HepG2 (cell line): ENCODE data around the gene CBX2. TPM values are rescaled to one million over a fixed set of nuclear protein-coding genes. Genes with fewer than 3 reads are reported as not detected.

Experiments
- CSRNP1 ChIP-seq: sonication (generic); formaldehyde crosslinking; IDR thresholded peaks from 2 replicates; pipeline ENCODE4 v1.8.1; 2023; ENCODE audit warnings: mild to moderate bottlenecking, missing genetic modification reagents
- HNF4G ChIP-seq, 2 experiments: sonication (generic) in 1 of 2; formaldehyde crosslinking in 1 of 2; IDR thresholded peaks; 2 replicates each; pipeline versions ENCODE4 v1.4.0 to v1.6.1; 2011 to 2020; ENCODE audit warnings: borderline replicate concordance in 2 of 2, low read depth in 2 of 2, mild to moderate bottlenecking in 2 of 2, low read length in 1 of 2, missing genetic modification reagents in 1 of 2, moderate library complexity in 1 of 2
- MAFF ChIP-seq: IDR thresholded peaks from 2 replicates; pipeline ENCODE4 v1.6.1; 2011; ENCODE audit warnings: low read depth, low read length, improper control_type of control experiment
- MEIS1 ChIP-seq: sonication (generic); formaldehyde crosslinking; IDR thresholded peaks from 2 replicates; pipeline ENCODE4 v1.9.0; 2021; ENCODE audit warnings: mild to moderate bottlenecking, missing genetic modification reagents, moderate library complexity, borderline replicate concordance
- NFATC3 ChIP-seq: sonication (generic); formaldehyde crosslinking; IDR thresholded peaks from 2 replicates; pipeline ENCODE4 v1.5.1; 2020; ENCODE audit warnings: mild to moderate bottlenecking, missing genetic modification reagents
- ONECUT2 ChIP-seq: sonication (generic); formaldehyde crosslinking; IDR thresholded peaks from 2 replicates; pipeline ENCODE4 v1.4.0; 2020; ENCODE audit warnings: missing genetic modification reagents
- TFDP1 ChIP-seq: IDR thresholded peaks from 2 replicates; pipeline ENCODE4 v1.6.1; 2016; ENCODE audit warnings: missing compliant biosample characterization, missing genetic modification reagents, borderline replicate concordance
- THAP7 ChIP-seq: sonication (generic); formaldehyde crosslinking; IDR thresholded peaks from 2 replicates; pipeline ENCODE4 v1.8.1; 2023; ENCODE audit warnings: mild to moderate bottlenecking, missing genetic modification reagents
- ZBTB40 ChIP-seq, 2 experiments: fragments of 450-650 bp in 1 of 2; sonication (generic) in 1 of 2; formaldehyde crosslinking in 1 of 2; IDR thresholded peaks; 2 replicates each; pipeline versions ENCODE4 v1.6.1 to v1.8.0; 2016 to 2022; ENCODE audit warnings: antibody characterized with exemption in 1 of 2, mild to moderate bottlenecking in 1 of 2, missing genetic modification reagents in 1 of 2
- ZNF567 ChIP-seq: sonication (generic); formaldehyde crosslinking; IDR thresholded peaks from 2 replicates; pipeline ENCODE4 v1.8.1; 2023; ENCODE audit warnings: mild to moderate bottlenecking, missing genetic modification reagents, borderline replicate concordance
- ZNF570 ChIP-seq: sonication (generic); formaldehyde crosslinking; IDR thresholded peaks from 2 replicates; pipeline ENCODE4 v1.4.0; 2020; ENCODE audit warnings: mild to moderate bottlenecking, missing genetic modification reagents, borderline replicate concordance
- ZNF704 ChIP-seq: sonication (generic); formaldehyde crosslinking; IDR thresholded peaks from 2 replicates; pipeline ENCODE4 v1.8.1; 2023; ENCODE audit warnings: mild to moderate bottlenecking, inconsistent platforms, moderate library complexity, missing genetic modification reagents, borderline replicate concordance
- polyA plus RNA-seq, 8 experiments: library from polyadenylated mRNA; depleted of rRNA in 3 of 8; stranded (reverse) in 7 of 8; unstranded in 1 of 8; fragments of >200 nt; fragmentation: Illumina TruSeq in 4 of 8; extraction: Trizol in 4 of 8; gene quantifications; 2 replicates each; pipeline versions ENCODE4 v1.2.1 to v1.2.3, GENCODE V29; 2011 to 2016; ENCODE audit warnings: low read depth in 4 of 8, missing spikeins in 1 of 8, mixed read lengths in 1 of 8; ENCODE audit not compliant: insufficient read depth in 1 of 8
- total RNA-seq, 5 experiments: library from RNA; depleted of rRNA; stranded (reverse); fragments of >200 nt; fragmentation: Illumina TruSeq; extraction: Trizol; gene quantifications; 2 replicates each; pipeline ENCODE4 v1.2.3, GENCODE V29; 2016; ENCODE audit warnings: low read depth in 1 of 5

CBX2 gene
- total and polyA plus RNA-seq, 2 of the 13 experiments (the other 11 are each of a cell fraction or from before 2014, with no cell fraction given): 14.5 to 31.1 TPM

GRCh38 chr17:79812353-79813258 is 34.7 kb downstream of the CBX2 start (continued):
- TF ChIP-seq HNF4G (IDR thresholded peaks at IDR 0.05; ENCODE audit: borderline replicate concordance, low read depth, low read length): no peak
- TF ChIP-seq HNF4G (CRISPR knock-in tag; IDR thresholded peaks at IDR 0.05; ENCODE audit: borderline replicate concordance, low read depth): no peak
- TF ChIP-seq ZBTB40 (IDR thresholded peaks at IDR 0.05): no peak
- TF ChIP-seq ZBTB40 (CRISPR knock-in tag; IDR thresholded peaks at IDR 0.05): no peak
- no peak for TF ChIP-seq MEIS1 (CRISPR knock-in tag)
- TF ChIP-seq ONECUT2: no peak
- TF ChIP-seq ZNF570 (CRISPR knock-in tag): no peak
- TF ChIP-seq MAFF: no peak
- TF ChIP-seq THAP7 (CRISPR knock-in tag): no peak
- TF ChIP-seq ZNF704: no peak
- TF ChIP-seq CSRNP1 (CRISPR knock-in tag): no peak
- TF ChIP-seq ZNF567 (CRISPR knock-in tag): no peak
- no peak for TF ChIP-seq TFDP1 (CRISPR knock-in tag)
- no peak for TF ChIP-seq NFATC3
